CD14-positive monocyte (primary cell): ENCODE data around the gene NCOA7. TPM values are rescaled to one million over a fixed set of nuclear protein-coding genes. Genes with fewer than 3 reads are reported as not detected.

Experiments
- DNase-seq, 3 donors: peaks; one replicate each; pipeline ENCODE4 v3.0.0-alpha.2; 2011 to 2022
- H2AFZ ChIP-seq: 2 replicates; pipeline ENCODE4 v1.6.0; 2012; ENCODE audit warnings: mild to moderate bottlenecking, low read depth, low read length, inconsistent platforms; ENCODE audit not compliant: insufficient read depth, poor library complexity, severe bottlenecking
- H3K27ac ChIP-seq, 2 donors: 1 replicate in 1 of 2; 2 replicates in 1 of 2; pipeline ENCODE4 v1.5.1; 2012 to 2013; ENCODE audit warnings: low read length in 2 of 2, control low read depth in 1 of 2, inconsistent platforms in 1 of 2, low read depth in 1 of 2, mild to moderate bottlenecking in 1 of 2
- H3K27me3 ChIP-seq, 2 donors: one replicate each; pipeline versions ENCODE4 v1.6.0 to v1.6.1; 2011 to 2013; ENCODE audit warnings: low read length in 2 of 2; ENCODE audit not compliant: control insufficient read depth in 2 of 2, insufficient read depth in 2 of 2
- H3K36me3 ChIP-seq, 2 donors: replicated peaks in 1 of 2; 1 replicate in 1 of 2; 2 replicates in 1 of 2; pipeline versions ENCODE4 v1.5.1 to v1.6.1; 2012 to 2013; ENCODE audit warnings: low read length in 2 of 2, control low read depth in 1 of 2, inconsistent platforms in 1 of 2, mild to moderate bottlenecking in 1 of 2; ENCODE audit not compliant: insufficient read depth in 2 of 2, control insufficient read depth in 1 of 2
- H3K4me1 ChIP-seq, 2 donors: 1 replicate in 1 of 2; 2 replicates in 1 of 2; pipeline versions ENCODE4 v1.5.1 to v1.6.1; 2012 to 2013; ENCODE audit warnings: low read length in 2 of 2, control low read depth in 1 of 2, inconsistent platforms in 1 of 2, mild to moderate bottlenecking in 1 of 2, moderate library complexity in 1 of 2; ENCODE audit not compliant: insufficient read depth in 2 of 2, control insufficient read depth in 1 of 2
- H3K4me2 ChIP-seq: replicated peaks from 2 replicates; pipeline ENCODE3; 2012; ENCODE audit warnings: low read length, moderate library complexity, mild to moderate bottlenecking; ENCODE audit not compliant: poor library complexity, severe bottlenecking; ENCODE audit errors: extremely low read depth
- H3K4me3 ChIP-seq, 3 experiments: fragments of 200-600 bp in 1 of 3; sonication (generic) in 1 of 3; replicated peaks in 1 of 3; 1 replicate in 2 of 3; 2 replicates in 1 of 3; pipeline ENCODE4 v1.5.1; 2011 to 2013; ENCODE audit warnings: low read length in 3 of 3, mild to moderate bottlenecking in 3 of 3, control low read depth in 2 of 3, low read depth in 2 of 3, inconsistent platforms in 1 of 3, moderate library complexity in 1 of 3
- H3K79me2 ChIP-seq: 2 replicates; pipeline ENCODE4 v1.6.0; 2012; ENCODE audit warnings: mild to moderate bottlenecking, control low read depth, inconsistent platforms, low read length, moderate library complexity; ENCODE audit not compliant: insufficient read depth
- H3K9ac ChIP-seq: 2 replicates; pipeline ENCODE4 v1.6.0; 2017; ENCODE audit warnings: low read length, mild to moderate bottlenecking; ENCODE audit not compliant: insufficient read depth, poor library complexity, severe bottlenecking
- H3K9me3 ChIP-seq, 2 donors: replicated peaks in 1 of 2; 1 replicate in 1 of 2; 2 replicates in 1 of 2; pipeline versions ENCODE4 v1.5.1 to v1.6.1; 2012 to 2013; ENCODE audit warnings: low read length in 2 of 2, control low read depth in 1 of 2; ENCODE audit not compliant: control insufficient read depth in 1 of 2, insufficient read depth in 1 of 2
- H4K20me1 ChIP-seq: 2 replicates; pipeline ENCODE4 v1.6.0; 2012; ENCODE audit warnings: mild to moderate bottlenecking, low read length, control low read depth, moderate library complexity; ENCODE audit not compliant: insufficient read depth
- H3K27ac Mint-ChIP-seq, 7 donors: one replicate each; pipeline ENCODE4 v1.8.0; 2020; ENCODE audit warnings: mild to moderate bottlenecking in 7 of 7, mixed read lengths in 7 of 7, moderate library complexity in 6 of 7, inconsistent platforms in 2 of 7
- H3K27me3 Mint-ChIP-seq, 3 donors: one replicate each; pipeline ENCODE4 v1.8.0; 2021 to 2022; ENCODE audit warnings: low read depth in 3 of 3, mild to moderate bottlenecking in 3 of 3, mixed read lengths in 3 of 3, moderate library complexity in 3 of 3, inconsistent platforms in 1 of 3
- H3K36me3 Mint-ChIP-seq, 2 donors: one replicate each; pipeline ENCODE4 v1.8.0; 2020; ENCODE audit warnings: mixed read lengths in 2 of 2, inconsistent platforms in 1 of 2, mild to moderate bottlenecking in 1 of 2
- H3K4me1 Mint-ChIP-seq: one replicate; pipeline ENCODE4 v1.8.0; 2020; ENCODE audit warnings: mild to moderate bottlenecking, mixed read lengths
- H3K4me3 Mint-ChIP-seq, 2 donors: one replicate each; pipeline ENCODE4 v1.8.0; 2020; ENCODE audit warnings: mild to moderate bottlenecking in 2 of 2, mixed read lengths in 2 of 2, moderate library complexity in 1 of 2
- H3K9me3 Mint-ChIP-seq, 7 donors: one replicate each; pipeline ENCODE4 v1.8.0; 2020 to 2022; ENCODE audit warnings: mixed read lengths in 7 of 7, mild to moderate bottlenecking in 6 of 7, moderate library complexity in 6 of 7, inconsistent platforms in 2 of 7
- CTCF ChIP-seq: fragments of 200-600 bp; IDR thresholded peaks from one replicate; pipeline ENCODE4 v1.8.0; 2022; ENCODE audit warnings: antibody characterized with exemption, mild to moderate bottlenecking
- WGBS: methylation state at CpG from one replicate; pipeline ENCODE4 v1.1.5; 2013; ENCODE audit warnings: missing lambda C conversion rate; ENCODE audit not compliant: insufficient coverage; 5-methylcytosine and 5-hydroxymethylcytosine counted together
- intact Hi-C, 2 donors: fragments of 100-400 bp; cut with micrococcal nuclease; formaldehyde crosslinking; loops; one replicate each; pipeline versions ENCODE4 v1.15.0 to v1.15.1; 2023
- polyA plus RNA-seq, 3 donors: library from polyadenylated mRNA; depleted of rRNA in 1 of 3; unstranded in 2 of 3; stranded (reverse) in 1 of 3; fragments of 300-500 nt in 2 of 3; fragments of >200 nt in 1 of 3; fragmentation: Illumina TruSeq in 2 of 3; gene quantifications; 1 replicate in 2 of 3; 2 replicates in 1 of 3; pipeline ENCODE4 v1.2.3, GENCODE V29; 2012 to 2021

NCOA7 gene
- polyA plus RNA-seq, 3 donors, result 8.3 to 21.9 (median 11.2) TPM

GRCh38 chr6:125947615-125948014, 156.9 kb downstream of the NCOA7 start:
- H3K4me3 Mint-ChIP-seq, result no peak overlapping the region
- no peaks in the 10 kb centered on the region for H4K20me1 ChIP-seq
- H3K36me3 ChIP-seq, result no peaks in the 10 kb centered on the region
- H3K79me2 ChIP-seq, result no peaks in the 10 kb centered on the region
- no peak overlapping the region for H2AFZ ChIP-seq
- no CpG with 5 or more reads among the region's 2 CpGs for WGBS
- no peak overlapping the region for H3K4me2 ChIP-seq
- no peaks in the 10 kb centered on the region for H3K27me3 Mint-ChIP-seq
- peaks cover 0 to 2% (median 0%) of the 10 kb centered on the region in 7 donors for H3K9me3 Mint-ChIP-seq
- no peak for DNase-seq
- intact Hi-C loops, result no loop called here
- peaks cover 36% of the 10 kb centered on the region for H3K4me1 Mint-ChIP-seq
- H3K27ac ChIP-seq, result no peak overlapping the region
- H3K4me1 ChIP-seq, result peaks cover 8 to 21% of the 10 kb centered on the region in 2 donors
- H3K9me3 ChIP-seq, result no peaks in the 10 kb centered on the region
- no peaks in the 10 kb centered on the region for H3K27me3 ChIP-seq
- TF ChIP-seq CTCF, result no peak
- H3K36me3 Mint-ChIP-seq, result no peaks in the 10 kb centered on the region
- no peak overlapping the region for H3K27ac Mint-ChIP-seq
- no peak overlapping the region for H3K9ac ChIP-seq
- no peak overlapping the region for H3K4me3 ChIP-seq

GRCh38 chr6:125948455-125948854, 157.7 kb downstream of the NCOA7 start:
- H3K4me3 Mint-ChIP-seq, result no peak overlapping the region

More at GRCh38 chr6:125948455-125948854, 157.7 kb downstream of the NCOA7 start:
- no peaks in the 10 kb centered on the region for H3K79me2 ChIP-seq
- no peaks in the 10 kb centered on the region for H3K27me3 ChIP-seq
- no peak overlapping the region for H3K27ac ChIP-seq
- 82% methylated on average over 1 of the region's 3 CpGs for WGBS
- Mint-ChIP-seq H3K27me3 (no peaks in the 10 kb centered on the region), H3K27ac (no peak overlapping the region), H3K4me1 (peaks cover 33% of the 10 kb centered on the region), H3K36me3 (no peaks in the 10 kb centered on the region), H3K9me3 (peaks cover 0 to 3% (median 0%) of the 10 kb centered on the region in 7 donors)
- intact Hi-C loops, result no loop called here
- H3K9ac ChIP-seq, result no peak overlapping the region
- no peak for TF ChIP-seq CTCF
- DNase-seq, result no peak
- peaks cover 8 to 21% of the 10 kb centered on the region in 2 donors for H3K4me1 ChIP-seq
- H4K20me1 ChIP-seq, result no peaks in the 10 kb centered on the region
- H3K9me3 ChIP-seq, result no peaks in the 10 kb centered on the region
- H3K4me3 ChIP-seq, result no peak overlapping the region
- no peaks in the 10 kb centered on the region for H3K36me3 ChIP-seq
- H3K4me2 ChIP-seq, result no peak overlapping the region
- no peak overlapping the region for H2AFZ ChIP-seq
